GM15510 (cell line): ENCODE results near the gene ID2.

Experiments
- POLR2A ChIP-seq: IDR thresholded peaks from 3 replicates; pipeline ENCODE4 v1.6.1; 2011; ENCODE audit warnings: borderline replicate concordance; ENCODE audit not compliant: insufficient read length; ENCODE audit errors: extremely low read depth

The ID2 gene

DNA sequence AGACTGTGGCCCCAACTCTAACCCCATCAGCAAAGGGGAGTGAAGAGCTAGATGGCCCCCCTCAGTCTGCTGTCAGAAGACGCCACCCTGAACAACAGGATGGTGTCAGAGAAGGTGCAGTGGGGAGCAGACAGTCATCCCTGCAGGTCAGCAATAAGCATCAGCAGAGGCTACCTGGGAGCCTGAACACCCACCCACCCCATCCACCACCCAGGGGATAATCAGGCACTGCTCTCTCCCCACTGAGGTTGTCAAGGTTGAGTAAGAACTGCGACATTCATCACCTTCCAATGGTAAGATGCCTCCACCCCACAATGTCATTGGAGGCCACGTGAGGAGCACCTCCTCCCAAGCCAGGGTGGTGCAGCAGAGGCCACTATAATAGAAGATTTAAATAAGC lies 8.5 kb upstream of the ID2 start:
- TF ChIP-seq POLR2A, result no peak

DNA sequence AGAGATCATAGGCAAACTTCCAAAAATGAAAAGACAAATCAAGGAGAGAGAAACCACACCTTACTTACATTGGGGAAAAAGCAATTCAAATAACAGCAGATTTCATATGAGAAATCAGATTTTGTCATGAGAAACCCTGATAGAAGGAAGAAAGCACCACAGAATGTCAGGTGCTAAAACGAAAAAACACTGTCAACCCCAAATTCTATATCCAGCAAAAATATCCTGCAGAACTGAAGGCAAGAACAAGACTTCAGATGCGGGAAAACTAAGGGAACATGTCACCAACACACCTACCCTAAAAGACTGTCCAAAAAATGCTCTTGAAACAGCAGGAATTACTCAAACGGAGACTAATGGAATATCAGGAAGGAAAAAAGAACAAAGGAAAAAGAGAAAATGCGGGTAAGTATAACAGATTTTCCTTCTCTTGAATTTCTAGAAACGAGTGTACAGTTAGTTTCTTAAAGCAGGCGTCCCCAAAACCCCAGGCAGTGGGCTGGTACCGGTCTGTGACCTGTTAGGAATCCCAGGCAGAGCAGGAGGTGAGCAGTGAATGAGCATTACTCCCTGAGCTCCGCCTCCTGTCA lies 7.3 kb upstream of the ID2 start:
- TF ChIP-seq POLR2A, result no peak

DNA sequence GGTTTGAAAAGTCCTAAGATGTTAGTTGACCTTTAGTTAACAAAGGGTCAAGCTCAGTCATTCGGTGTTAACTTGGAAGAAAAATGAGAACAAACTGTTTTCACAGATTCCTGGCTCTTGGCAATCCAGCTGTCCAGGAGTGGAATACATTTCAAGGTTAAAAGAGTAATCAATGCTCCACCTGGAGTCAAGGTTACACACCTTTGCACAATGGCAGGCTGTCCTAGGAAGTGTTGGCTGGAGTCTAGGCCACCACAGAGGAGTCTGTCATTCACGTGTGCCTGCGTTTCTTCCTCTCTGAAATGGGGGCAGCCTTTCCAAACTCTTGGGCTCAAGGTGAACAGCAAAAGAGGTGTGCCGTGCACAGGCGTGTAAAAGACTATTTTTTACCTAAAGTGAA lies 6.3 kb upstream of the ID2 start:
- TF ChIP-seq POLR2A, result no peak

DNA sequence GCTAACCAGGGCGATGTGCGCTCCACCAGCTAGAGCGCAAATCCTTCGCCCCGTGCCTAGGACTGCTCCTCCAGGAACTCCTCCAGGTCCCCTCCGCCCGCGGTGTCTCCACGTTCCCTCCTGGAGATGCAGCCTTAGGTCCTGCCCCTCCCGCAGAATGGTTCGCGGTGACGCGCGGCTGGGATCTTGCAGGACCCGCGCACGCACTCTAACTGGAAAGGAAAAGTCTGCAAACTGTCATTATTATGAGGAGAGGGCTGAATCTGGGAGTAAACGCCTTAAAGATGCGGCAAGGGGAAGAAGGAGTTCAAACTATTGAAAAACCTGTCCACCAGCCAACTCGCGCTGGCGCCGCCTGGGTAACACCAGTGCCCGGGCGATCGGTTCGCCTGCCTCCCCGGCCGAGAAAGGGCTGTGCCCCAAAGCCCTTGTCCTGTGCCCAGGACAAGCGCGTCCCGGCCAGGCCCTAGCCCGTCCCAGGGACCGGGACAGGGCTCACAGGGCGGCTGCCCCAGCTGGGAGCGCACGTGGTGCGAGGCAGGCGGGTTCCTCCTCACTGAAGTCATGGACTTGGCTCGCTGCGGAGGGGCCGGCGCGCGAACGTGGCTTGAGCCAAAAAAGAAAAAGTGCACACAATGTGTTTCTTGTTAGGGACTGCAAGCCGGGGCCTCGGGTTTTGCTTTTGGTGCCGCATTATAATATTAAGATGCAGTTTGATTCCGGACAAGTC lies 5.5 kb upstream of the ID2 start:
- TF ChIP-seq POLR2A, result no peak

DNA sequence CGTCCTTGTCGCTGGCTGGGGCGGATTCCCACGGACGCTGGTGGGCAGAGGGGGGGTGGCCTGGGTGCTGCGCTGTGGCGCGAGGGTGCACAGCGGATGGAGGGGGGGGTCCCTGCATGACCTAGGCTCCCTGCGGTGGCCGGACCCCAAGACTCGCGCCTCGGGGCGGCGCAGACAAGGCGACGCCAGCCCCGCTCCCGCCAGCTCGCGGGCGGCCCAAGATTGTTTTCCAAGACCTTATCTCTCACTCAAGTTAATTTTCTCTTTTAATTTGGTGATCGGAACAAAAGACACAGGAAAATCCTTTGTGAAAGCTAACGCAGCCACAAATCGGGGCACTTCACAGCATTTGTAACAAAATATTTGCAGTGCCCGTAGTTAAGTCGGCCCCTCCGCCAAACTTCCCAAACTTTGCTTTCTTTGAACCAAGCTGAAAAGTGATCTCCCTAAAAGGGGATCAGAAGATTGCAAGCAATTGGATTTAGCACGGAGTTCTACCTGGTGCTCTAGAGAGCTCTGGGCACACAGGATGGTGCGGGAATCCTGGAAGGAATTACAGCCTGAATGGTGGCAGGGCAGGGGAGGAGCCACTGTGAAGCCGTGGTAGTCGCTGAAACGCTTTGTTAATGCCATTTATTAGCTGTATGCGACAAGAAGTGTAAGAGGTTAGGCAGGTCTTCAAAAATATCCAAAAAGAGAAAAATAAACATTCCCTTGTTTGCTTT lies 4.8 kb upstream of the ID2 start:
- TF ChIP-seq POLR2A, result no peak

DNA sequence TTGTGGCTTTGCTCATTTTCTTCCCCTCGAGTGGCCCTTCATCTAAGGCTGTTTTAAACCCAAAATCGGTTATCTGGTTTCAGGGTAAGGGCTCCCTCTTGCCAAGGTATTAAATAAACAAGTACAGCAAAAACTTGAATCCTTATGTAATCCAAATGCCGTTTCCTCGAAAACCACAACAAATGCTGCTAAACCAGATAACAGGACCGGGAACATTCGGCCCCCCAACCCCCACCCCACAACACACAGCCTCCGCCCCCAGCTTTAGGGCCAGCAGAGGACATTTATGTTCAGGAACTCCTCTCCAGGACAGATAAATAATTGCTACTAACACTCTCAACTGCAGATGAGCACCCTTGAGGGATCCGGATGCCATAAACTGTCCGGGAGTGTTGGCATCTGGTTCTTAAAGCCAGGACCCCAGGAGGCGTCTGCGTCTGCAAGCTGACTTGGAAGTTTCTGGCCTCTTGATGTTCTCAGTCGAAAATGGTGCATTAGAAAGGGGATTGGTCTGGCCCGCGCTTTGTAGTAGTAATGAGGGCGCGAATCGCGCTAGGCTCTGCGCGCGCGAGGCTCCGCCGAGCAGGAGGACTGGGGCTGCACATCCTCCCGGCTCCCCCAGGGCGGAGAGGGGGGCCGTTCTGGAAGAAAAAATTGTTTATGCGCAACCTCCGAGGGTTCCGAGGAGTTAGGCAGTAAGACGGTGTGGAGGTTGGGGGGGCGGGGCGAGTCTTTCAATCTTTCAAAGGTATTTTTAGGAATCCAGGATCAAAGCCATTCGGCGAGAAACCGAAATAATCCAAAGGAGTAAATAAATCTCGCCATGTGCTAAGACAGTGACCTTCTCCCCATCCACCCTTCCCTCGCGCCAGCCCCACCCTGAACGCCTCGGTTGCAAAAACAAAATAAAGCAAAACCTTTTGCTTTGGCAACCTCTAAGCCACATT lies 3.9 kb upstream of the ID2 start:
- TF ChIP-seq POLR2A, result no peak

DNA sequence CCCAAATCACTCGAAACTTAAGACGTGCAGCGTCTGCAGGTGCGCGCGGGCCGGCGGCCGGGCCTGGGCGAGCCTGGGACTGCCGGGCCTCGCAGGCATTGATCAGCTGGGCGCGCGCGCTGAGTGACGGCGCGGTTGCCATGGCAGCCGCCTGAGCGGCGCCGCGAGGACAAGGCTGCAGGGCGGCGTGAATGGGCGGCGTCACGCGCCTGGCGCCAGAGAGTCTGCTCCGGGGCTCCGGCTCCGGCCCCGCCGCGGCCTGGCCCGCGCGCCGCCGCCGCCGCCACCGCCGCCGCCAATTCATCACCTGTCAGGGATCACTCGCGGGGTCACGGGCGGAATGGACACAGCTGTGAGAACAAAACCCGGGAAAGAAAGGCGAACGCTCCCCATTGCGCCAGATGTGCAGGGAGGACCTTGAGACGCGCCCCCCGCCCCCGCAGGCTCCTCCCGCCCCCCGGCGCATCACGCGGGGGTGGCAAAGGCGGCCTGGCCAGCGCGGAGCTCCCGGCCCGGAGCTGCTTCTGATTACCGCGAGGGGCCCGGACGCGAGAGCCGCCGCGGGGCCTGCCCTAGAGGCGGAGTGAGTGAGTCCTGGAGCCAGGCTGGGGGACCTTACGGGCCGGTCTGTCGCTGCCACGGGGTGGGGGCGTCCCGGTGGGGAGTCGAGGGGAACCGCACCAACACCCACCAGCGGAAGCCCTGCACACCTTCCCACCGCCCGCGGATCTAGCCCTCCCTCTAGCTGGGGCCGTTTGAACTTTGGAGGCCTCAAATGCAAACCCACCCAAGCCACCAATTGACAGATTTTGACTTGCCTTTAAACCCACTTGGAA lies 2.9 kb upstream of the ID2 start:
- no peak for TF ChIP-seq POLR2A

DNA sequence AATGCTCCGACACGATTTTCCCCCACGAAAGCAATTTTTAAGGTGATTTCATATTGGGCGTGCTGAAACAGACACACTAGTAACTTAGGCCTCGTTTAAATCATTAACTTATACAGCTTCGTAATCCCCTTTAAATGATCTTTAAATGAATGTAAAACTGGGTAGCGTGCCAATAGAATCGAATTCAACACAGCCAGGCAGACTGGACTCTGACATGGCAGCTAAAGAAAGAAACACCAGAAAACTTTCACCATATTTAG lies 2.4 kb upstream of the ID2 start:
- TF ChIP-seq POLR2A, result no peak

DNA sequence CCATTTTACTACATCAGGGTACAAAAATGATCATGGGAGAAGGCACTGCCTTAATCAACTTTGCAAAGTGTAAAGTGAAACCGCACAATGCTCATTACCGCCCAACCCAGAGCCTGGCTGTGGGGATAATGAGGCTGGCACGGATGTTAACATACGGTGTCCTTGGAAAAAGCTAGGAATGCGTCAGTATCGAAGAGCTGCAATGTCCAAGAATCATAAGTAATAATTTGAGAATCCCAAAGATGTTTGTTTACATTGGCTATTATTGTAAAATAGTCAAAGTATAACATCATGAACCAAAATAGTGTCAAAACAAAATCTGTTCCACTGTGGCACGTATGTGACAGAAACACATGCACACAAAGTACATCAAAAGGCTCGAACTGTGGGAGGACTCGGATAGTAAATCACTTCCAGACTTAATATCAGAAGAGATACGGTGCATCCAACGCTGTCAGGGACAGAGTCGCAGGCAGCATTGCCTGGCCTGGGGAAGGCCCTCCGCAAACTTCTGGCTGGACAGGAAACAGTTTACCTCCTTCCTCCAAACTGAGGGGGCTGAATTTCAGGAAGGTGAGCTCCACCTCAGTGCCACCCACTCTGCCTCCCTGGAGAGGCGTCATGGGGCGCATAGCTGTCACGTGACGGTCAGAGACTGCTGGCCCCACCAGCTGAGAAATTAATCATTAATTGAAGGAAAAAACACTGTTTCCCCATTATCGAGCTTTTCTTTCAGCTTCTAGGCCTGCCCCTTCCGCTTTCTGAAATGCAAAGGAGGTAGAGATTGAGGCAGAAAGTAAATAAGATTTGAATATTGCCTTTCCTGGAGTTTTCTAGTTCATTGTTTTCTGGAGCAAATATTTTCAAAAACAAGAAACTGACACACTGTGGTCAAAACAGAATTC lies 1.8 kb upstream of the ID2 start:
- TF ChIP-seq POLR2A, result no peak

DNA sequence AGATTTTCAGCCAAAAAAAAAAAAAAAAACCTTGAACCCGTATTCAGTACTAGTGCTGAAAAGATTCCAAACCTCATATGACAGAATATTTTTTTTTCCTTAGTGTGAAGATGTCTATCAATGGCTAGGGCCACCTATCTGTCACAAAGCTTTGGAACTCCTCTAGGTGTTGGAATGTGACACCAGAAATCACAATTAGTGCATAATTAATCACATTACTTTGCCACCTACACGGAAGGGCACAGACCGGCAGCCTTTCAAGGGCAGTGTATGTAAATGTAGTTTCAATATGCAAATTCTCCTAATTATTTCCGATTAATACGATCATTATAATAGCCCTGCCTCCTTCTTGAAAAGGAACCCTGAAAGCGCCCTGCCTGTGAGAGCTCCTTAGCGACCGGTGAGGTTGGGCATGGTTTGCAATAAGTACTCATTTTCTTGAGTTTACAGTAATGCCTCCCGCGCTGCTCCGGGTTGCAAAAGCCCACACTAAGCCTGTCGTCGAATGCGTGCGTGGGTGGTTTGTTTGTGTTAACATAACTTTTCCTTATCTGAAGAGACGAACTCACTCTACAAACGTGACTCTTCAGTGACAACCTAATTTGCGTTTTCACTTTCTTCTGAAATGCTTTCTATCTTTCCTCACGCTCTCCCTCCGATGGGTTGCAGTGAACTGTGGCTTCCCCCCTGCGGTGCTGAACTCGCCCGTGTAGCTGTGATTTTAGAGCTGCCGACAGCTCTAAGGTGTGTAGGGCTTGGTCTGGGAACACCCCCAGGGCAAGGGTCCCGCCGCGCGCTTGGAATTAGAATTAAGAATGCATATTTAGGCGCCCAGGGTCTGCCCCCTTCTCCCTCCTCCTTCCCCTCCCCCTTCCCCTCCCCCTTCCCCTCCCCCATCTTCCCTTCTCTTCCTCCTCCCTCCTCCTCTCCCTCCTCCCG lies 765 bp upstream of the ID2 start:
- peak; percentile 29 for TF ChIP-seq POLR2A

DNA sequence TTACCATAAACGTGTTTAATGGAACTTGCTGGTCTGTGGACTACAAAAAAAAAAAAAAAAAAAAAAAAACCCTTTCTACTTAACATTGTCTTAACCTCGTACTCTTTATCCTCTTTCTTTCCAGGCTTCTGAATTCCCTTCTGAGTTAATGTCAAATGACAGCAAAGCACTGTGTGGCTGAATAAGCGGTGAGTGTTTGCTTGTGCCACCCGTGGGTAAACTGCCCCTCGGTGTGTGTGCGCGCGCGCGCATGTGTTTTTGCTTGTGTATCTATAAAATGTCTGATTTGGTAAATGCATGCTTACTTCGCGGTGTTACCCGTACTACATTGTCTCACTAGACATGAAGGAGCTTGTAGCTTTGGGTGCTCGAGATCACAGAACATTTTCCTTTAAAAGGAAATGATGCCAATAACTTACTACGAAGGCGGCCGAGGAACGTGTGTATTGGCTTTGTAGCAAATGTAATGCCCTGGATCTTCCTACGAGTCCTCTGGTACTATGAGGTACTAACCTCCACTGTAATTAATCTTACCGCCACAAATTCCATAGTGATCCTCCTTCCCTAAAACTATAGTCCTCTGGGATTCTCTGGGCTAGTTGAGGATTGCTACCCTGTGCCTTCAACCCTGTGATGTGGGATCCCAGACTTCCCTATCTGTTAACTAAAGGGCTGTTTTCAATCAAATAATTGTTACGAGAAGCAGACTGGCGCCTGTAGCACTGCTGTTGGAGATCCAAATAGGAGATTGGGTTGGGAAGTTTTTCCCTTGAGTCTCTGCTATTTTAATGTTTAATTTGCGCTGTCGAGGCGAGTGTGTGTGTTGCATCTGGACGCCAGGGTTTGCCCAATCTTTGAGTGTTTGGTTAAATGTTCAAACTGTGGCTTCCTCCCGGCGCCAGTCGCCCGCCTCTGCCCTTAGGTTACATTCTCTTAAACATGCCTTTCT lies 1.1 kb downstream of the ID2 start:
- TF ChIP-seq POLR2A, result no peak
